Parietal lobe (tissue), 2 donors: Measurements from ENCODE around the gene HIRA. TPM values are rescaled to one million over a fixed set of nuclear protein-coding genes. Genes with fewer than 3 reads are reported as not detected.

Source experiments
- small RNA-seq: library from RNA; depleted of rRNA; stranded (forward); fragments of <200 nt; gene quantifications from one replicate; pipeline ENCODE3, GENCODE V24; 2014; ENCODE audit warnings: low replicate concordance
- total RNA-seq: library from RNA; depleted of rRNA; stranded (reverse); fragments of >200 nt; gene quantifications from one replicate; pipeline ENCODE4 v1.2.3, GENCODE V29; 2014

Gene HIRA, protein sequence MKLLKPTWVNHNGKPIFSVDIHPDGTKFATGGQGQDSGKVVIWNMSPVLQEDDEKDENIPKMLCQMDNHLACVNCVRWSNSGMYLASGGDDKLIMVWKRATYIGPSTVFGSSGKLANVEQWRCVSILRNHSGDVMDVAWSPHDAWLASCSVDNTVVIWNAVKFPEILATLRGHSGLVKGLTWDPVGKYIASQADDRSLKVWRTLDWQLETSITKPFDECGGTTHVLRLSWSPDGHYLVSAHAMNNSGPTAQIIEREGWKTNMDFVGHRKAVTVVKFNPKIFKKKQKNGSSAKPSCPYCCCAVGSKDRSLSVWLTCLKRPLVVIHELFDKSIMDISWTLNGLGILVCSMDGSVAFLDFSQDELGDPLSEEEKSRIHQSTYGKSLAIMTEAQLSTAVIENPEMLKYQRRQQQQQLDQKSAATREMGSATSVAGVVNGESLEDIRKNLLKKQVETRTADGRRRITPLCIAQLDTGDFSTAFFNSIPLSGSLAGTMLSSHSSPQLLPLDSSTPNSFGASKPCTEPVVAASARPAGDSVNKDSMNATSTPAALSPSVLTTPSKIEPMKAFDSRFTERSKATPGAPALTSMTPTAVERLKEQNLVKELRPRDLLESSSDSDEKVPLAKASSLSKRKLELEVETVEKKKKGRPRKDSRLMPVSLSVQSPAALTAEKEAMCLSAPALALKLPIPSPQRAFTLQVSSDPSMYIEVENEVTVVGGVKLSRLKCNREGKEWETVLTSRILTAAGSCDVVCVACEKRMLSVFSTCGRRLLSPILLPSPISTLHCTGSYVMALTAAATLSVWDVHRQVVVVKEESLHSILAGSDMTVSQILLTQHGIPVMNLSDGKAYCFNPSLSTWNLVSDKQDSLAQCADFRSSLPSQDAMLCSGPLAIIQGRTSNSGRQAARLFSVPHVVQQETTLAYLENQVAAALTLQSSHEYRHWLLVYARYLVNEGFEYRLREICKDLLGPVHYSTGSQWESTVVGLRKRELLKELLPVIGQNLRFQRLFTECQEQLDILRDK
- total RNA-seq: 31.3 TPM

DNA sequence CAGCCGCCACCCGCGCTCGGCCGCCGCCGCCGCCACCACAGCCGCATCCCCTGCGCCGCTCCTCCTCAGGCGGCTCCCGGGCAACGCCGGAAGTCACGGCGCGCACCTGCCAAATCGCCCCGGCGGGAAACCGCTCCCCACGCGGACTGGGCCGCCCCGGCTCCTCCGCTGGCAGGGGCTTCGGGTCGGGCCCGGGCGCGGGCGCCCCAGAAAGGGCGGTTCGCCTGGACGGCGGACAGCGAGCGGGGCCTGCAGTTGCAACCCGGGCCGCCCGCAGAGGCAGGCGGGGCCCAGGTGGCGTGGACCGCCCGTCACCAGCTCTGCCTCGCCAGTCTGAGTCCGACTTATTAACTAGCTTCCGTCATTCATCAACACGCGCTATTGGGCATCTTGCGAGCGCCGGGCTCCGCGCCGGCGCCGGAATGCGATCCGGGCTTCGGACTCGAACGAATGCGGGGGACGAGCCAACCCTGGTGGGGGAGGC, at the start of gene HIRA:
Gene HIRA (minus strand): TSS at position 85 of the 484 bp plus-strand sequence. CDS start 257 bp downstream, outside the sequence.

DNA sequence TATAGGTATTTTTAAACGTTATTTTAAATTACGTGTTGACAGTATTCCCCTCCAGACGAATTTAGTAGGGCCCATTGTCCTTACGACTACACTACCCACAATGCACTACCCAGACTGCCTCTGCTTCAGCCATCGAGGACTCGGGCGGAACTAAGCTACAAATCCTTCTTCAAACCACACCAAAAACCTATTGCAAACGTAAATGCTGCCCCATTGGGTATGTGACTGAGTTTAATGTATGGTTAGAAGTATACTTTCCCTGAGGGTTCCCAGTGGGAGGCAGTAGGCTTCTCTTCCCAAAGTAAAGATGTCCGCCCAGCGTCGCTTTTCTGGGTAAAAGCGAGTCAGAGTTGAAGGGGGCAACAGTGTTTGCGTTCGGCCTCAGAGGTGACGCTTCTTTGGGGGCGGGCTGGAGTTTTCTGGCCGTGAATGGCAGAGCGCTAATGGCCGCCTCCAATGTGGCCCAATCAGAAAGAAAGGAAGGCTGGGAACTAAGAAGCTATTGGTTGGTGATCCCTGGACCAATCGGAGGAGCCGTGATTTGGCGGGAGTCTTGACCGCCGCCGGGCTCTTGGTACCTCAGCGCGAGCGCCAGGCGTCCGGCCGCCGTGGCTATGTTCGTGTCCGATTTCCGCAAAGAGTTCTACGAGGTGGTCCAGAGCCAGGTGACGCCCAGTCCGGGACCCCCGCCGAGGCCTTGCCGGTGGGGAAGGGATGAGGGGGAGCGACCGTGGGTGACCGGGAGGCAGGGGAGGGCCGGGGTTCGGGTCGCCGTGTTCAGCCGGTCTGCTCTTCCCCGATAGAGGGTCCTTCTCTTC, 48.0 kb upstream of the HIRA start, which contains the start of gene CDC45:
Gene CDC45 (plus strand): TSS at position 566 of the 818 bp plus-strand sequence. CDS start 49 bp downstream, at position 615.

DNA sequence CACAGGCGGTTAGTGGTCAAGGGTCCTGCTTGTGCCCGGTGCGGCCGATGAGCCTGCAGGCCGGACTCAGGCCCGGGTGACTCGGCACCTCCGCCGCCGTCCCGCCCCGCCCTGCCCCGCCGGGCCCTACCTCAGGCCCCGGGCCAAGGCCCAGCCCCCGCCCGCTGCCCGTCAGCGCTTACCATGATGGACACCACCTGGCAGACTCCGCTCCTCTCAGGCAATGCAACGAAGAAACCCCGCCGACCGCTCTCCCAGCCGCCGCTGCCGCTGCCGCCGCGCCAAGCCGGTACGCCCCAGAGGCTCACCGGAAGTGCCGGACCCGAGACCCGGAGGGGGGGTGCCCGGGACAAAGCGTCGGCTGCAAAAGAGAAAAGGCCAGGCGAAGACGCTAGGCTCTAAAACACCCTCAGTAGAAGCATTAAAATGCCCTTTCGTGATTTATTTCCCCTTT, 47.4 kb upstream of the HIRA start, which contains the start of gene UFD1:
Gene UFD1 (minus strand): TSS at position 293 of the 454 bp plus-strand sequence. CDS start 108 bp downstream, at position 185.

DNA sequence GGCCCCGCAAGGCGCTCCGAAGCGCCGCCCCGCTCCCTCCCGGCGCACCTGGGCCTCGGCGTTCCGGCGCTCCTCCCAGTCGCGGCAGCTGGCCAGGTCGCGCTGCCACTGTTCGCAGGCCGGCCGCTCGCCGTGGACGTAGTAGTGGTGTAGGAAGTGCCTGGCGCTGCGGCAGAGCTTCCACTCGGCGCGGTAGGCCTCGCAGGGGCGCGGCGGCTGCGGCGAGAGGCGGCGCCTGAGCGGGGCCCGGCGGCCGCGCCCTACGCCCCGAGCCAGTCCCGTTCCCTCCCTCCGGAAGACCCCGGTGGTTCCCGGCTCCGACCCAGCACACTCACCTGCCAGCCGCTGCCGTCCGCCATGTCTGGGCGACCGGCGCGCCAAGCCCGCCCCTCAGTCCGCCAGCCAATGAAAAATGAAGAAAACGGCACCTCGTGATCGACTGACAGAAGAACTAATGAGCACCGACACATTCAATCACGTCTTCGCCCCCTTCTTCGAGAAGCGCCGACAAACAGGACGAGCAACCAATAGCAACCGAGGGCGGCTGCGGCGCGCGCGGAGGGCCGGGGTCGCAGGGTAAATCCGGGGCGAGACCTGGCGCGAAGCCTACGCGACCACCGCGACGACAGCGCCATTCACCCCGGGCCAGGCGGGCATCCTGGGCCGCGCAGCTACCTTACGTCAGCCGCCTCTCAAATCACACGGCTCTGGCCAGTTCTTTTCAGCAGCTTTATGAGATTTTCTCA, 16.0 kb upstream of the HIRA start, which contains the start of gene C22orf39:
Gene C22orf39 (minus strand): TSS at position 382 of the 746 bp plus-strand sequence. CDS start 23 bp downstream, at position 359.

DNA sequence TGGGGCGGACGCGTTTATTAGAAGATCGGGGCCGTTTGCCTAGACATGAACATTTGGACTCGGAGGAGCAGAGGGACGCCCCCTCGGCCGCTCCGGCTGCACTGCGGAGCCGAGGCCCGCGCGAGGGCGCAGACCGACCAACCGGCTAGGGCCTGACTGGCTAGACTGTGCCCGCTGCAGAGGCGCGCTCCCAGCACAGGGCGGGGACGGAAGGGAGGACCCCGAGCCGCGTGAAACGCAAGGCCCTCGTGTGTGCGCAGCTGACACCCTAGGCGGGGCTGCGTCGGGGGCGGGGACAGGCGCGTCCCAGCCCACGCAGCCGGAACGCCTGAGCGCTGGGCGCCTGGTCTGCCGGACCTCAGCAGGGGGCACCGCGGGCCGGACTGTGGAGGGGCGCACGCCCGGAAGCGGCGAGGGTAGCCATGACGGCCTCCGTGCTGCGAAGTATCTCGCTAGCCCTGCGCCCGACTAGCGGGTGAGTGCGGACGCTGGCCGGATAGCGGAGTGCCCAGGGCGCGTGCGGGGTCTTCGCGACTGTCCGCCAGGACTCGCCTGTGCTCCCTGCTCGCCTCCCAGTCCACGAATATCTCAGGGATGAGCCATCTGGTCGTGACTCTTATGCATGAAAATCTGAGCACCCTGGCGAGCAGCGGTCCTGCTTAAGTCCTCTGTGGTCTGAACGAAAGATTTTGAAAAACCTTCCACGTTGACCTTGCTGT, 759 bp upstream of the HIRA start, which contains the start of gene MRPL40:
Gene MRPL40 (plus strand): TSS at position 413 of the 719 bp plus-strand sequence. CDS start 10 bp downstream, at position 423.

DNA sequence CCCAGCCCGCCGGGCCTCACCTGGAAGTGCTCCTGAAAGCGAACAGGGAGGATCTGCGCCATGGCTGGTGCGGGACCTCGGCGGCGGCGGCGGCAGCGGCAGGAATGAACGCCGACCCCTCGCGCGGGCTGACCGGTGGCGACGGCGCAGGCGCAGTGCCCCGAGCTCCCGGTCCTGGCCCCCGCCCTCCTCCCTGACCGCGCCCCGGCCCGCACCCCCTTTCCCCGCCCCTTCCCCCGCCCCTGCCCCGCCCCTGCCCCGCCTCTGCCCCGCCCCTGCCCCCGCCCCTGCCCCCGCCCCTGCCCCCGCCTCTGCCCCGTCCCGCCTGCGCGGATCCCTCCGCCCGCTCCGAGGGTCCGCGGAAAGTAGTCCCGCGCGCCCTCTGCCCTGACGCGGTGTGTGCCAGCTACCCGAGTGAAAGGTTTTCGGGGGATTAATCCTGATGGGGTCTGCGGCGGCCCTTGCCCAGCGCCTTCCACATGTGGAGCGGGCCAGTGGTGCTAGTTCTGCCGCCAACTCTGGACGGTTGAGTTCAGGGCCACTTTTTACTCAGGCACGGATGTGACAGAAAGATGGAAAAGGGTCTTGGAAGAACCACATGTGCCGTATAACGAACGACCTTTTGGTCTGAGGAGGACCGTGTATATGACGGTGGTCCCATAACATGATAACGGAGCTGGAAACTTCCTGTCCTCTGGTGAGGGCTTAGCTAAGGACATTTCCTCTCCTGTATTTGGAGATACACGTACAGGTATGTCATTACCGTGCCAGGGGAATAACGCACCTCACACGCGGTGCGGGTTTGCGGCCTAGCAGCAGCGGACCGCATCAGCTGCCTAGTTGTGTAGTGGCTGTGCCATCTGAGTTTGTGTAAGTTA, 139.7 kb downstream of the HIRA start, which contains the start of gene CLTCL1:
Gene CLTCL1 (minus strand): TSS at position 140 of the 878 bp plus-strand sequence. CDS start 78 bp downstream, at position 62.

Small RNAs within 50 kb of the gene (small RNA-seq; reads per million reads assigned to genes)
- not detected for gene RN7SL168P

Other genes with a start within 250 kb of the HIRA start
- 18.2 TPM for gene CLTCL1, start 140.0 kb downstream of the HIRA start, total RNA-seq
- gene MRPL40, start 812 bp upstream of the HIRA start, total RNA-seq: 12.5 TPM
- gene C22orf39, start 16.0 kb upstream of the HIRA start, total RNA-seq: 42.3 TPM
- 26.9 TPM for gene UFD1, start 47.5 kb upstream of the HIRA start, total RNA-seq
- gene CDC45, start 48.2 kb upstream of the HIRA start, total RNA-seq: 6.6 TPM
- 67.0 TPM for gene CLDN5, start 92.7 kb upstream of the HIRA start, total RNA-seq